AG09309 (cell line): ENCODE results near the gene GRID2.

Experiments
- DNase-seq: peaks from one replicate; pipeline ENCODE4 v3.0.0-alpha.2; 2010; ENCODE audit warnings: low read depth
- H3K4me3 ChIP-seq: 2 replicates; pipeline ENCODE4 v1.5.1; 2011; ENCODE audit warnings: mild to moderate bottlenecking, low read depth, low read length, moderate library complexity; ENCODE audit not compliant: control insufficient read depth
- CTCF ChIP-seq: IDR thresholded peaks from 2 replicates; pipeline ENCODE4 v1.5.1; 2011; ENCODE audit warnings: mild to moderate bottlenecking, low read depth, low read length, inconsistent platforms; ENCODE audit not compliant: insufficient read depth, control insufficient read depth; ENCODE audit errors: missing control alignments

The GRID2 gene

GRCh38 chr4:93066749-93067148 lies 763.0 kb downstream of the GRID2 start:
- no peak for TF ChIP-seq CTCF
- H3K4me3 ChIP-seq: no peak overlapping the region
- DNase-seq: no peak

GRCh38 chr4:93072292-93072691 lies 768.5 kb downstream of the GRID2 start:
- no peak for TF ChIP-seq CTCF
- no peak for DNase-seq

GRCh38 chr4:93080316-93080715 lies 776.5 kb downstream of the GRID2 start:
- no peak overlapping the region for H3K4me3 ChIP-seq
- DNase-seq: no peak
- TF ChIP-seq CTCF: no peak

More at GRCh38 chr4:93072292-93072691, 768.5 kb downstream of the GRID2 start:
- no peak overlapping the region for H3K4me3 ChIP-seq

GRCh38 chr4:93084599-93085305 lies 781.0 kb downstream of the GRID2 start:
- no peak for DNase-seq
- TF ChIP-seq CTCF: no peak
- no peak overlapping the region for H3K4me3 ChIP-seq

- H3K4me3 ChIP-seq: no peak overlapping the region
- no peak for DNase-seq
- TF ChIP-seq CTCF: no peak
Measured at GRCh38 chr4:93086356-93086755, 782.6 kb downstream of the GRID2 start.

- no peak for TF ChIP-seq CTCF
- no peak for DNase-seq
- H3K4me3 ChIP-seq: no peak overlapping the region
Measured at GRCh38 chr4:93092765-93093164, 789.0 kb downstream of the GRID2 start.
